Lower leg skin (tissue), 4 donors: Measurements from ENCODE around the gene PCCA. TPM values are rescaled to one million over a fixed set of nuclear protein-coding genes. Genes with fewer than 3 reads are reported as not detected.
"Not testable (repeated sequence)": the region's sequence is repeated elsewhere in the genome, so short reads cannot be mapped to it uniquely, and the experiment has no call there.

ENCODE experiments used
- DNase-seq, 2 donors: peaks; one replicate each; pipeline ENCODE4 v3.0.0-alpha.2; 2019; ENCODE audit warnings: low spot score in 2 of 2
- H3K4me3 ChIP-seq: fragments of 200-600 bp; sonication (generic); 2 replicates; pipeline ENCODE4 v1.5.1; 2017; ENCODE audit warnings: mild to moderate bottlenecking, low read depth; ENCODE audit not compliant: poor library complexity, severe bottlenecking
- POLR2A ChIP-seq, 2 donors: fragments of 450-650 bp; IDR thresholded peaks; one replicate each; pipeline ENCODE4 v1.6.1; 2016 to 2017; ENCODE audit warnings: antibody characterized with exemption in 2 of 2, mild to moderate bottlenecking in 1 of 2, moderate library complexity in 1 of 2
- WGBS, 2 donors: methylation state at CpG; one replicate each; pipeline ENCODE4 v1.1.5; 2018; 5-methylcytosine and 5-hydroxymethylcytosine counted together
- intact Hi-C: fragments of 100-400 bp; cut with DNase I; formaldehyde crosslinking; loops from one replicate; pipeline ENCODE4 v1.15.0; 2023; ENCODE audit warnings: low total_unique reads
- total RNA-seq, 4 donors: library from RNA; depleted of rRNA; stranded (reverse); fragments of >200 nt; gene quantifications; one replicate each; pipeline ENCODE4 v1.1.0, GENCODE V29; 2016
- TF ChIP-seq, protein P1 (sequence below), 3 donors: fragments of 450-650 bp; IDR thresholded peaks; one replicate each; pipeline ENCODE4 v1.5.1; 2016; ENCODE audit warnings: antibody characterized with exemption in 3 of 3, mild to moderate bottlenecking in 3 of 3, moderate library complexity in 2 of 3

PCCA gene
- total RNA-seq, 4 donors from 2014 or later = 24.3 to 34.2 (median 26.2) TPM

DNA sequence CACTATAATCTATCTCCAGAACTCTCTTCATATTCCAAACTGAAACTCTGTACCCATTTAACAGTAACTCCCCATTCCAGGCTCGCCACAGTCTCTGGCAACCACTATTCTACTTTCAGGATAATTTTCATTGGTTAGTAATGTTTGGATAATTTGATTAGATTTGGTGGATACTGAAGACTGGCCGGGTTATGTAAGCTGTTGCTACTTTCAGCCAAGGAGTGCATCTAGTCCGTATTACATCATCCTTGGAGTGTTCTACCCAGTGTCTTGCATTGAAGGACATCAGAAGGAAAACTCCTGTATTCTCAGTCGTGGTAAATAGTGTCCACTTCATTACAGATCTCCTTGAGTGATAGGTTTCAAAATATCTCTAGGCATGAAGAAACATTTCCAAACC is 60.5 kb downstream of the PCCA start:
- intact Hi-C loops = no loop called here
- DNase-seq = no peak
- TF ChIP-seq POLR2A (IDR thresholded peaks at IDR 0.05) = no peak
- TF ChIP-seq, protein P1, sequence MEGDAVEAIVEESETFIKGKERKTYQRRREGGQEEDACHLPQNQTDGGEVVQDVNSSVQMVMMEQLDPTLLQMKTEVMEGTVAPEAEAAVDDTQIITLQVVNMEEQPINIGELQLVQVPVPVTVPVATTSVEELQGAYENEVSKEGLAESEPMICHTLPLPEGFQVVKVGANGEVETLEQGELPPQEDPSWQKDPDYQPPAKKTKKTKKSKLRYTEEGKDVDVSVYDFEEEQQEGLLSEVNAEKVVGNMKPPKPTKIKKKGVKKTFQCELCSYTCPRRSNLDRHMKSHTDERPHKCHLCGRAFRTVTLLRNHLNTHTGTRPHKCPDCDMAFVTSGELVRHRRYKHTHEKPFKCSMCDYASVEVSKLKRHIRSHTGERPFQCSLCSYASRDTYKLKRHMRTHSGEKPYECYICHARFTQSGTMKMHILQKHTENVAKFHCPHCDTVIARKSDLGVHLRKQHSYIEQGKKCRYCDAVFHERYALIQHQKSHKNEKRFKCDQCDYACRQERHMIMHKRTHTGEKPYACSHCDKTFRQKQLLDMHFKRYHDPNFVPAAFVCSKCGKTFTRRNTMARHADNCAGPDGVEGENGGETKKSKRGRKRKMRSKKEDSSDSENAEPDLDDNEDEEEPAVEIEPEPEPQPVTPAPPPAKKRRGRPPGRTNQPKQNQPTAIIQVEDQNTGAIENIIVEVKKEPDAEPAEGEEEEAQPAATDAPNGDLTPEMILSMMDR (IDR thresholded peaks at IDR 0.05) = no peak
- 68 to 70% methylated on average over 4 of the region's 4 CpGs for WGBS, 2 donors
- no peak overlapping the region for H3K4me3 ChIP-seq

DNA sequence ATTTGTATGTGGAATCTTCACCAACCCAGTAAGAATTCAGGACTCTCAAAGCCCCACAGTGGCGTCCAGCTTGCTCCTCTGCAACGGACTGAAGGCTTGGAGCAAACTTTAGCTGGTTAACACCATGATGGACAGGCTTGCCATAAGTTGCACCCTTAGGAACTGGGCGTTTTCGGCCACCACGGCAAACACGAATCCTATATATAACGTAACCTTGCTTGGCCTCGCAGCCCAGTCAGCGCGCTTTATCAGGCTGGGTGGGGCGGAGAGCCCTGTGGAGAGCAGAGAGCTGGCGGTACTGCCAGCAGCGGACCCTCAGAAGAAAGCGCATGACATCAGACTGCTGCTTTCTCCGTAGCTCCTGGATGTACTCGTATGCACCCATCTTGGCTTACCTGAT is 61.8 kb downstream of the PCCA start:
- H3K4me3 ChIP-seq, intact Hi-C loops, DNase-seq: not testable (repeated sequence)
- 95 to 97% methylated on average over 16 of the region's 16 CpGs for WGBS, 2 donors

DNA sequence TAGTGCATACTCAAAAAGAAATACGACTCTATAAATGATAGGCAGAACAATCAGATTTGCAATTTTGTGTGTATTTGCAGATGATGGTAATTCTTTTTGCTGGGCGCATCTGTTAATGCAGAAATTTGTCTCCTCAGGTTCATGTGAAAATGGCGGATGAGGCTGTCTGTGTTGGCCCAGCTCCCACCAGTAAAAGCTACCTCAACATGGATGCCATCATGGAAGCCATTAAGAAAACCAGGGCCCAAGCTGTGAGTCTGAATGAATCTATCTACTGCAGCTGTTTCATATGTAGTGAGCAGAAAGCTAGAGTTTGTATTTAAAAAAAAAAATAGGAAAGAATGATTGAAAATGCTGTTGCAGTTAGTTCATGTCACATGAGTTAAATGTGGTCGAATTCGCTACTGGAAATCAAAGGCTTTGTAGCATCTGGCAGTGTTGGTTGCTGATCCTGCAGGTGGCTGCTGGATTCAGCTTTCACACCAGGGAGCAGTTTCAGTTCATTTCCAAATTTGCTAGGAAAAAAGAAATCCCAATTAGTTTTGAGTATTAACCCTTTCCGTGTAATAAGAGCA is 66.0 kb downstream of the PCCA start:
- H3K4me3 ChIP-seq = no peak overlapping the region
- 93 to 95% methylated on average over 6 of the region's 6 CpGs for WGBS, 2 donors
- intact Hi-C loops = no loop called here
- no peak for DNase-seq
- TF ChIP-seq, protein P1 (IDR thresholded peaks at IDR 0.05) = no peak
- TF ChIP-seq POLR2A (IDR thresholded peaks at IDR 0.05) = no peak

DNA sequence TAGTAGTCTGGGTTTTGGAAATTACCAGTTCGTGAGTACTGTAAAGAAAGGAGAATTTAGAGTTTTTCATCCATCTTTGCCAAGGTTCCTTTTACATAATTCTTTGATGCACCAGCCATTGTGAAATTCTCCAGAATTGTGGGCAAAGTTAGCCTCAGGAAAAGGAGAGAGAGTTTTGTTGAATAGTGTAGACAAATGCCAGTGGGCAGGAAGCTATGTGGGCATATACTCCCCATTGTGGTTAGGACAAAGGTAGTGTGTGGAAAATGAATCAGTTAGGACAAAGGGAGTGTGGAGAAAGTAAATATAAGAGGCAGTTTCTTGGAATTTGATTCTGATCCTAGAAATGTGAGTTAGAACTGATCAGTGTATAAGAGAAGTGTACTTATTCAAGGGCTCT is 67.9 kb downstream of the PCCA start:
- no peak overlapping the region for H3K4me3 ChIP-seq
- 74 to 83% methylated on average over 1 of the region's 1 CpG for WGBS, 2 donors
- no peak for DNase-seq
- TF ChIP-seq, protein P1 (IDR thresholded peaks at IDR 0.05) = no peak
- no peak for TF ChIP-seq POLR2A (IDR thresholded peaks at IDR 0.05)
- intact Hi-C loops = no loop called here

DNA sequence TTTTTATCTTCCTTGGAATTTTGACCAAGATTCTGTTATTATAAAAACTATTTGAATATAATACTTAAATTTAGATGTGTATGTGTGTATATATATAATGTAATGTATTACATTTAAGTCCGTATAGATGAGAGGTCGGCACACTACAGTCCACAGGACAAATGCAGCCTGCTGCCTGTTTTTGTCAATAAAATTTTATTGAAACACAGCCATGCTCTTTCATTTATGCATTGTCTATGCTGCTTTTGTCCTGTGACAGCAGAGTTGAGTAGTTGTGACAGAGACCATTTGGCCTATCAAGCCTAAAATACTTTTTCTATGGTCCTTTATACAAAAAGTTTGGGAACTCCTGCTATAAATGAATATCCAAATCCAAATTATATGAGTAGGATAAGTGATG is 69.7 kb downstream of the PCCA start:
- DNase-seq = no peak
- TF ChIP-seq, protein P1 (IDR thresholded peaks at IDR 0.05) = no peak
- TF ChIP-seq POLR2A (IDR thresholded peaks at IDR 0.05) = no peak
- H3K4me3 ChIP-seq = no peak overlapping the region
- intact Hi-C loops = no loop called here
- 74 to 97% methylated on average over 2 of the region's 2 CpGs for WGBS, 2 donors

DNA sequence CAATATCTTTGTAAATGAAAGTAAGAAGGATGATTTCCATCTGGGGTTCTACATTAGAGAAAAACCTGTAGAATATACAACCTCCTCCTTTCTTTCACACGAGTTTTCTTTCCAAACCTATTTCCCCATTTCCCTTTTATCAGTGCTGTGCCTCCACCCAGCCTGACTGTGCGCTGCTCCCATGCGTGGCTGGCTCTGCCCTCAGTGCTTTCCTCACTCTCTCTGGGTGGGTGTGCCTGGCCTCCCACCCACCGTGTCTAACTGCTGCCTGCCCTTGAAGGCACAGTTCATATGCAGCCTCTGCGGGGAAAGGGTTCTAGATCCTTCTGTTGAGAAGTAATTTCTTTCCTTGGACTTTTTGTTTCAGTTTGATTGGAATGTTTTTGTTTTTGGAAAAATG is 70.7 kb downstream of the PCCA start:
- DNase-seq = no peak
- intact Hi-C loops = no loop called here
- H3K4me3 ChIP-seq = no peak overlapping the region
- 84 to 90% methylated on average over 5 of the region's 5 CpGs for WGBS, 2 donors
- TF ChIP-seq, protein P1 (IDR thresholded peaks at IDR 0.05) = no peak
- no peak for TF ChIP-seq POLR2A (IDR thresholded peaks at IDR 0.05)
